Colonic mucosa (tissue), 4 donors: ENCODE results near the gene ACP7. TPM values are rescaled to one million over a fixed set of nuclear protein-coding genes. Genes with fewer than 3 reads are reported as not detected.

Experiments
- DNase-seq: peaks from one replicate; pipeline ENCODE4 v3.0.0-alpha.2; 2020
- H3K27ac ChIP-seq: fragments of 200-600 bp; one replicate; pipeline ENCODE4 v1.8.0; 2021
- H3K27me3 ChIP-seq: fragments of 200-600 bp; one replicate; pipeline ENCODE4 v1.8.0; 2021
- H3K36me3 ChIP-seq: fragments of 200-600 bp; one replicate; pipeline ENCODE4 v1.8.0; 2021
- H3K4me1 ChIP-seq: fragments of 200-600 bp; one replicate; pipeline ENCODE4 v1.8.0; 2021; ENCODE audit warnings: mild to moderate bottlenecking
- H3K4me3 ChIP-seq: fragments of 200-600 bp; one replicate; pipeline ENCODE4 v1.8.0; 2021
- H3K9ac ChIP-seq, 2 donors: one replicate each; pipeline ENCODE4 v1.7.0; 2013; ENCODE audit warnings: control low read depth in 2 of 2, low read depth in 2 of 2, low read length in 2 of 2
- H3K9me3 ChIP-seq: fragments of 200-600 bp; one replicate; pipeline ENCODE4 v1.8.0; 2021
- intact Hi-C: fragments of 100-400 bp; cut with DNase I; formaldehyde crosslinking; loops from one replicate; pipeline ENCODE4 v1.14.1; 2022
- total RNA-seq, 2 donors: library from RNA; stranded (reverse); fragmentation: NEBNext Ultra II Directional in 1 of 2; extraction: Animal tissue kit (Norgen Biotek cat#: 25700) in 1 of 2; gene quantifications; one replicate each; pipeline ENCODE4 v1.2.1, GENCODE V29; 2021
- TF ChIP-seq, protein P1 (sequence below): fragments of 200-600 bp; IDR thresholded peaks from one replicate; pipeline ENCODE4 v1.8.0; 2022; ENCODE audit warnings: antibody characterized with exemption, mild to moderate bottlenecking
- donor health status: healthy.
- donor health status: DM: no; HTN: no; CAD: no.
- donor health status: DM: no; HTN: no; CAD: no.

The ACP7 gene
- total RNA-seq, 2 donors from 2014 or later, result not detected

DNA sequence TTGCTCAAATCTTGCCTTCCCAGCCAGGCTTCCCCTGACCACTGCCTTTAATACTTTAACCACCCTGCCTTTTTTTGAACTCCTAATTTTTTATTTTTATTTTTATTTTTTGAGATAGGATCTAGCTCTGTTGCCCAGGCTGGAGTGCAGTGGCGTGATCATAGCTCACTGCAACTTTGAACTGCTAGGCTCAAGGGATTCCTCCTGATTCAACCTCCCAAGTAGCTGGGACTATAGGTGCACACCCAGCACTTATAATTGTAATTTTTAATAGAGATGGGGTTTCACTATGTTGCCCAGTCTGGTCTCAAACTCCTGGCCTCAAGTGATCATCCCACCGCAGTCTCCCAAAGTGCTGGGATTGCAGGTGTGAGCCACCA lies 30.1 kb upstream of the ACP7 start:
- Histone ChIP-seq H3K4me3 (no peak overlapping the region), H3K9ac (no peak overlapping the region), H3K27me3 (no peaks in the 10 kb centered on the region), H3K4me1 (no peaks in the 10 kb centered on the region), H3K27ac (no peak overlapping the region), H3K9me3 (no peaks in the 10 kb centered on the region), H3K36me3 (no peaks in the 10 kb centered on the region)
- intact Hi-C loops, result no loop called here
- TF ChIP-seq, protein P1, sequence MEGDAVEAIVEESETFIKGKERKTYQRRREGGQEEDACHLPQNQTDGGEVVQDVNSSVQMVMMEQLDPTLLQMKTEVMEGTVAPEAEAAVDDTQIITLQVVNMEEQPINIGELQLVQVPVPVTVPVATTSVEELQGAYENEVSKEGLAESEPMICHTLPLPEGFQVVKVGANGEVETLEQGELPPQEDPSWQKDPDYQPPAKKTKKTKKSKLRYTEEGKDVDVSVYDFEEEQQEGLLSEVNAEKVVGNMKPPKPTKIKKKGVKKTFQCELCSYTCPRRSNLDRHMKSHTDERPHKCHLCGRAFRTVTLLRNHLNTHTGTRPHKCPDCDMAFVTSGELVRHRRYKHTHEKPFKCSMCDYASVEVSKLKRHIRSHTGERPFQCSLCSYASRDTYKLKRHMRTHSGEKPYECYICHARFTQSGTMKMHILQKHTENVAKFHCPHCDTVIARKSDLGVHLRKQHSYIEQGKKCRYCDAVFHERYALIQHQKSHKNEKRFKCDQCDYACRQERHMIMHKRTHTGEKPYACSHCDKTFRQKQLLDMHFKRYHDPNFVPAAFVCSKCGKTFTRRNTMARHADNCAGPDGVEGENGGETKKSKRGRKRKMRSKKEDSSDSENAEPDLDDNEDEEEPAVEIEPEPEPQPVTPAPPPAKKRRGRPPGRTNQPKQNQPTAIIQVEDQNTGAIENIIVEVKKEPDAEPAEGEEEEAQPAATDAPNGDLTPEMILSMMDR, result no peak
- no peak for DNase-seq

DNA sequence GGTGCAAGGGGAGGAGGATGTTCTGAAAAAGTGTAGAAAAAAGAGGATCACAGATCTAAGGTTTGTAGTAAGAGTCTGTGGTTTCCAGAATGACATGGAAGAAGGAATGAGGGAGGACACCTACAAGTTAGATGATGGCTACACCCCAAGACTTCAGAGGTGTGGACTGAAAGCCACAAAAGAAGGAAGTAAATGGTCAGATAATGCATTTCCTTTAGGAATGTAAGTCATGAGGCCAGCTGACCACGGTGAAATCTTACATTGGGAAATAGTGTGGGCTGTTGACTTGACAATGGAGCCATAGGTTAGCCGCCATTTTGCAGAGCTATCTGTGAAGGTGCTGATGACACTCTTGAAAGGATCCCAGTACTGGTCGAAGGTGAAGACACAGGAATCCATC lies 26.6 kb upstream of the ACP7 start:
- Histone ChIP-seq H3K4me1 (no peaks in the 10 kb centered on the region), H3K9me3 (no peaks in the 10 kb centered on the region), H3K27me3 (no peaks in the 10 kb centered on the region), H3K4me3 (no peak overlapping the region), H3K27ac (no peak overlapping the region), H3K36me3 (no peaks in the 10 kb centered on the region), H3K9ac (no peak overlapping the region)
- TF ChIP-seq, protein P1, result no peak
- no peak for DNase-seq
- intact Hi-C loops, result no loop called here

DNA sequence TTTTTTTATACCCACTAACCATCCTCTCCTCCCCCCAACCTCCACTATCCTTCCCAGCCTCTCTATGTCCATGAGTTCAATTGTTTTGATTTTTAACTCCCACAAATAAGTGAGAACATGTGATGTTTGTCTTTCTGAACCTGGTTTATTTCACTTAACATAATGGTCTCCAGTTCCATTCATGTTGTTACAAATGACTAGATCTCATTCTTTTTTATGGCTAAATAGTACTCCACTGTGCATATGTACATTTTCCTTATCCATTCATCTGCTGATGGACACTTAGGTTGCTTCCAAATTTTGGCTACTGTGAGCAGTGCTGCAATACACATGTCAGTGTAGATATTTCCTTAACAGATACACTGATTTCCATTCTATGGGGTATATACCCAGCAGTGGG lies 24.9 kb upstream of the ACP7 start:
- TF ChIP-seq, protein P1, result no peak
- intact Hi-C loops, result no loop called here
- no peaks in the 10 kb centered on the region for H3K36me3 ChIP-seq
- no peaks in the 10 kb centered on the region for H3K9me3 ChIP-seq
- no peak overlapping the region for H3K27ac ChIP-seq
- no peaks in the 10 kb centered on the region for H3K4me1 ChIP-seq
- no peaks in the 10 kb centered on the region for H3K27me3 ChIP-seq
- no peak overlapping the region for H3K9ac ChIP-seq
- no peak for DNase-seq
- no peak overlapping the region for H3K4me3 ChIP-seq

DNA sequence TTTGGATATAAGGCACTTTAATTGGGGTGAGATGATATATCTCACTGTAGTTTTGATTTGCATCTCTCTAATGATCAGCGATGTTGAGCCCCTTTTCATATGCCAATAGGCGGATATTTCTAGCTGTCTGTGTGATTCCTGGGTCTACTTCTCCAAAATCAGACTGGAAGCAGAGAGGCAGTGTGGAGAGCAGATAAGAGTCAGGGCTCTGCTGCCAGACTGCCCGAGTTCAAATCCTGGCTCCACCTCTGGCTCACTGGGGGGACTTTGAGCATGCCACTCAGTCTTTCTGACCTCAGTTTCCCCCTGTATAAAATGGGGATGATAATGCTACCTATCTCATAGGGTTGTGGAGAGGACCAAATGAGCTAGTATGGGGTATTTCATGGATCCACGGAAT lies 24.0 kb upstream of the ACP7 start:
- no peak overlapping the region for H3K4me3 ChIP-seq
- H3K9ac ChIP-seq, result no peak overlapping the region
- no peaks in the 10 kb centered on the region for H3K4me1 ChIP-seq
- intact Hi-C loops, result no loop called here
- no peak overlapping the region for H3K27ac ChIP-seq
- no peaks in the 10 kb centered on the region for H3K36me3 ChIP-seq
- no peak for DNase-seq
- no peaks in the 10 kb centered on the region for H3K9me3 ChIP-seq
- TF ChIP-seq, protein P1, result no peak
- H3K27me3 ChIP-seq, result no peaks in the 10 kb centered on the region

DNA sequence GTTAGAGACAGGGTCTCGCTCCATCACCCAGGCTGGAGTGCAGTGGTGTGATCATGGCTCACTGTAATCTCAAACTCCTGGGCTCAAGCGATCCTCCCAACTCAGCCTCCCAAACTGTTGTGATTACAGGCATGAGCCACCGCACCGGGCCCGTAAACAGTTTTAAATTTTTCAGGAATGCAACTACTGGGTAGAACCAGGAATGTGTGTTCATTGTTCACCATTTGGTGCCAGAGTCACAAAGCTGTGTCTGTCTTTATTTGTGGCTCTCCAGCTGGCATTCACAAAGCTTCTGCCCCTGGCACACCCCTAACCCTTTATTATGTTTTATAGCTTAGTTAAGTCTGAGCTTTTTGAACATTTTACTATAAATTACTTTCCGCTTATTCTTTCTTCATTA lies 19.8 kb upstream of the ACP7 start:
- intact Hi-C loops, result no loop called here
- H3K9ac ChIP-seq, result no peak overlapping the region
- no peak overlapping the region for H3K27ac ChIP-seq
- H3K27me3 ChIP-seq, result no peaks in the 10 kb centered on the region
- no peak for DNase-seq
- H3K4me1 ChIP-seq, result no peaks in the 10 kb centered on the region
- H3K36me3 ChIP-seq, result no peaks in the 10 kb centered on the region
- no peak overlapping the region for H3K4me3 ChIP-seq
- no peaks in the 10 kb centered on the region for H3K9me3 ChIP-seq
- TF ChIP-seq, protein P1, result no peak

DNA sequence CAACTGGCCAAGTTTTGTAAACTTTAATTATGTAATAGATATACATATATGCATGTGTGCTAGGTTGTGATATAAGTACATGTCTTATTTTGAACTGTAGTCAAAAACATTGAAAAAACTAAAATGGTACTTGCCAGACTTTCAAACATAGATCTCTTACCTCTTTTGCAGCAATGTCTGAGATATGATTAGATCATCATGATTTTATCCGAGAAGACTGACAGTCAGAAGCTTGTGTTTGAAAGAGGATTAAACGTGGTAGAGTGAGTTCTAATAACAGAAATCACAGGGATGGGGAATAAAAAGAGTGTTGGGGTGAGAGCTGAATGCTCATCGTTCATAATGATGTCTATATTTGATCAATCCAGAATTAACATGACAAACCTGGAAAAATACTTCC lies 18.2 kb upstream of the ACP7 start:
- no peak overlapping the region for H3K9ac ChIP-seq
- H3K27ac ChIP-seq, result no peak overlapping the region
- no peak overlapping the region for H3K4me3 ChIP-seq
- TF ChIP-seq, protein P1, result no peak
- DNase-seq, result no peak
- intact Hi-C loops, result no loop called here
- no peaks in the 10 kb centered on the region for H3K36me3 ChIP-seq
- no peaks in the 10 kb centered on the region for H3K27me3 ChIP-seq
- no peaks in the 10 kb centered on the region for H3K4me1 ChIP-seq
- H3K9me3 ChIP-seq, result no peaks in the 10 kb centered on the region
